Uterus (tissue), 4 donors: ENCODE results near the gene ANKRD22. TPM values are rescaled to one million over a fixed set of nuclear protein-coding genes. Genes with fewer than 3 reads are reported as not detected.

Experiments used
- DNase-seq, 2 donors: peaks; one replicate each; pipeline ENCODE4 v3.0.0-alpha.2; 2019 to 2020
- H3K27ac ChIP-seq, 2 donors: fragments of 200-600 bp; sonication (generic); 1 replicate in 1 of 2; 2 replicates in 1 of 2; pipeline ENCODE4 v1.5.1; 2016 to 2018
- H3K27me3 ChIP-seq, 2 donors: fragments of 200-600 bp; sonication (generic); one replicate each; pipeline ENCODE4 v1.5.1; 2018 to 2019; ENCODE audit warnings: control low read depth in 1 of 2
- H3K36me3 ChIP-seq, 2 donors: fragments of 200-600 bp; sonication (generic); one replicate each; pipeline ENCODE4 v1.5.1; 2019; ENCODE audit warnings: control low read depth in 1 of 2
- H3K4me1 ChIP-seq, 2 donors: fragments of 200-600 bp; sonication (generic); one replicate each; pipeline ENCODE4 v1.5.1; 2018 to 2019; ENCODE audit warnings: control low read depth in 1 of 2
- H3K4me3 ChIP-seq, 2 donors: fragments of 200-600 bp; sonication (generic); 1 replicate in 1 of 2; 2 replicates in 1 of 2; pipeline ENCODE4 v1.5.1; 2018 to 2019; ENCODE audit warnings: mild to moderate bottlenecking in 1 of 2
- H3K9me3 ChIP-seq, 2 donors: fragments of 200-600 bp; sonication (generic); one replicate each; pipeline ENCODE4 v1.5.1; 2019; ENCODE audit warnings: control low read depth in 1 of 2
- POLR2A ChIP-seq, 2 donors: fragments of 450-650 bp; IDR thresholded peaks; one replicate each; pipeline ENCODE4 v1.6.1; 2016; ENCODE audit warnings: antibody characterized with exemption in 2 of 2, mild to moderate bottlenecking in 1 of 2, moderate library complexity in 1 of 2
- intact Hi-C: fragments of 100-400 bp; cut with DNase I; formaldehyde crosslinking; loops from one replicate; pipeline ENCODE4 v1.15.1; 2023; ENCODE audit warnings: low total_unique reads
- total RNA-seq, 4 donors: library from RNA; depleted of rRNA in 3 of 4; stranded (reverse); fragments of >200 nt in 3 of 4; gene quantifications; one replicate each; pipeline versions ENCODE4 v1.1.0 to v1.2.4, GENCODE V29; 2014 to 2023
- TF ChIP-seq, protein P1 (sequence below), 4 experiments: fragments of 200-600 bp in 2 of 4; fragments of 450-650 bp in 2 of 4; sonication (generic) in 2 of 4; IDR thresholded peaks; one replicate each; pipeline ENCODE4 v1.5.1; 2016 to 2019; ENCODE audit warnings: antibody characterized with exemption in 4 of 4, mild to moderate bottlenecking in 2 of 4, moderate library complexity in 1 of 4
- donor health status: DM: yes; HTN: yes; CAD: no.

ANKRD22 gene
- total RNA-seq, 4 donors from 2014 or later: 0.48 TPM; not detected in 3

GRCh38 chr10:88805924-88806323, 45.7 kb downstream of the ANKRD22 start:
- no peaks in the 10 kb centered on the region for H3K27me3 ChIP-seq
- H3K36me3 ChIP-seq: no peaks in the 10 kb centered on the region
- no peak overlapping the region for H3K4me3 ChIP-seq
- H3K9me3 ChIP-seq: no peaks in the 10 kb centered on the region
- intact Hi-C loops: no loop called here
- no peaks in the 10 kb centered on the region for H3K4me1 ChIP-seq
- DNase-seq: no peak
- no peak overlapping the region for H3K27ac ChIP-seq
- TF ChIP-seq, protein P1, sequence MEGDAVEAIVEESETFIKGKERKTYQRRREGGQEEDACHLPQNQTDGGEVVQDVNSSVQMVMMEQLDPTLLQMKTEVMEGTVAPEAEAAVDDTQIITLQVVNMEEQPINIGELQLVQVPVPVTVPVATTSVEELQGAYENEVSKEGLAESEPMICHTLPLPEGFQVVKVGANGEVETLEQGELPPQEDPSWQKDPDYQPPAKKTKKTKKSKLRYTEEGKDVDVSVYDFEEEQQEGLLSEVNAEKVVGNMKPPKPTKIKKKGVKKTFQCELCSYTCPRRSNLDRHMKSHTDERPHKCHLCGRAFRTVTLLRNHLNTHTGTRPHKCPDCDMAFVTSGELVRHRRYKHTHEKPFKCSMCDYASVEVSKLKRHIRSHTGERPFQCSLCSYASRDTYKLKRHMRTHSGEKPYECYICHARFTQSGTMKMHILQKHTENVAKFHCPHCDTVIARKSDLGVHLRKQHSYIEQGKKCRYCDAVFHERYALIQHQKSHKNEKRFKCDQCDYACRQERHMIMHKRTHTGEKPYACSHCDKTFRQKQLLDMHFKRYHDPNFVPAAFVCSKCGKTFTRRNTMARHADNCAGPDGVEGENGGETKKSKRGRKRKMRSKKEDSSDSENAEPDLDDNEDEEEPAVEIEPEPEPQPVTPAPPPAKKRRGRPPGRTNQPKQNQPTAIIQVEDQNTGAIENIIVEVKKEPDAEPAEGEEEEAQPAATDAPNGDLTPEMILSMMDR (IDR thresholded peaks at IDR 0.05): no peak
- no peak for TF ChIP-seq POLR2A (IDR thresholded peaks at IDR 0.05)

GRCh38 chr10:88805361-88805760, 46.3 kb downstream of the ANKRD22 start:
- intact Hi-C loops: no loop called here
- TF ChIP-seq, protein P1 (IDR thresholded peaks at IDR 0.05): no peak
- TF ChIP-seq POLR2A (IDR thresholded peaks at IDR 0.05): no peak
- Histone ChIP-seq H3K4me1 (no peaks in the 10 kb centered on the region), H3K27ac (no peak overlapping the region), H3K4me3 (no peak overlapping the region), H3K36me3 (no peaks in the 10 kb centered on the region), H3K9me3 (no peaks in the 10 kb centered on the region), H3K27me3 (no peaks in the 10 kb centered on the region)
- DNase-seq: no peak

GRCh38 chr10:88804083-88804812, 47.4 kb downstream of the ANKRD22 start:
- intact Hi-C loops: no loop called here
- Histone ChIP-seq H3K4me1 (no peaks in the 10 kb centered on the region), H3K9me3 (no peaks in the 10 kb centered on the region), H3K4me3 (no peak overlapping the region), H3K27me3 (no peaks in the 10 kb centered on the region), H3K36me3 (no peaks in the 10 kb centered on the region), H3K27ac (no peak overlapping the region)
- TF ChIP-seq, protein P1 (IDR thresholded peaks at IDR 0.05): no peak
- no peak for DNase-seq

GRCh38 chr10:88803641-88804040, 48.0 kb downstream of the ANKRD22 start:
- Histone ChIP-seq H3K4me3 (no peak overlapping the region), H3K36me3 (no peaks in the 10 kb centered on the region), H3K4me1 (no peaks in the 10 kb centered on the region), H3K27ac (no peak overlapping the region), H3K9me3 (no peaks in the 10 kb centered on the region), H3K27me3 (no peaks in the 10 kb centered on the region)
- intact Hi-C loops: no loop called here
- TF ChIP-seq, protein P1 (IDR thresholded peaks at IDR 0.05): no peak
- no peak for TF ChIP-seq POLR2A (IDR thresholded peaks at IDR 0.05)
- DNase-seq: no peak

DNA sequence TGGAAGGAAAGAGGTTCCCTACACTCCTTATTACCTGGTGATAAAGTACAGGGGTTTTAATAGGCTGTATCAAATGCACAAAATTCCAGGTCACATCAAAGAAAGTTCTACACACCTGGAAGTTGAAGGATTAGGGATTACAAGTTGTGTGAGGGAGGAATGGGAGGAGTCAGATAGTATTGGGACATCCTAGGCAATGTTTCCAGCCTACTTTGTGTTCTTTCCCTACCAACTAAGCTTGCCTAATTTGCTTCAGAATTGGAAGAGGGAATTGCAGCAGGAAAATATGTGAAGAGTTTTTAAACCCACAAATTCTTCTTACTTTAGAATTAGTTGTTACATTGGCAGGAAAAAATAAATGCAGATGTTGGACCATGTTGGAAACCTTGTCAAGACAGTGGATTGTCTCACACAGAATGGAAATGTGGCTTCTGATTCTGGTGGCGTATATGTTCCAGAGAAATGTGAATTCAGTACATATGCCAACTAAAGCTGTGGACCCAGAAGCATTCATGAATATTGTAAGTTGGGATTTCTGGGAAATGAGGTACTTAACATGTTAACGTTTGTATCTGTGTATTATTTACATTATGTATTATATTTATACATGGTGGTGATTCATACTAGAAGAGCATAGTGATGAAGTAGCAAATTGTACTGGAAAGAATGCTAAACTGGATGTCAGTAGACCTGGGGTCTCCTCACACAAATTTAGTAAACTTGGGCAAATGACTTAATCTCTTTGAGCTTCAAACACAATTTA, 48.9 kb downstream of the ANKRD22 start, which contains the start of gene LIPM:
Gene LIPM (plus strand): TSS at position 208 of the 763 bp plus-strand sequence. CDS start 167 bp downstream, at position 375.
- Histone ChIP-seq H3K9me3 (no peaks in the 10 kb centered on the region), H3K36me3 (no peaks in the 10 kb centered on the region), H3K4me1 (no peaks in the 10 kb centered on the region), H3K27me3 (no peaks in the 10 kb centered on the region), H3K4me3 (no peak within 1 kb of the TSS), H3K27ac (no peak within 1 kb of the TSS)
- intact Hi-C loops: no loop called here
- no peak for TF ChIP-seq POLR2A (IDR thresholded peaks at IDR 0.05)
- TF ChIP-seq, protein P1 (IDR thresholded peaks at IDR 0.05): no peak
- no peak for DNase-seq
